Spleen (tissue), 7 donors: ENCODE measurements around the gene HIPK2.

Experiments used
- POLR2AphosphoS5 ChIP-seq, 3 donors: sonication (generic); formaldehyde crosslinking; IDR thresholded peaks; one replicate each; pipeline ENCODE4 v1.5.1; 2017; ENCODE audit warnings: antibody characterized with exemption in 3 of 3
- TF ChIP-seq, protein P1 (sequence below), 11 experiments: fragments of 200-600 bp in 7 of 11; fragments of 450-650 bp in 4 of 11; sonication (generic) in 4 of 11; IDR thresholded peaks in 8 of 11; conservative IDR thresholded peaks in 3 of 11; 1 replicate in 7 of 11; 2 replicates in 4 of 11; pipeline versions ENCODE4 v1.4.0 to v1.8.0; 2016 to 2021; ENCODE audit warnings: antibody characterized with exemption in 11 of 11, inconsistent platforms in 4 of 11, mild to moderate bottlenecking in 1 of 11
- donor health status: DM: no; HTN: no; CAD: no; lungs with moderate emphysema.
- donor health status: DM: no; HTN: no; CAD: no.
- donor health status: DM: no; HTN: no; CAD: no.

DNA sequence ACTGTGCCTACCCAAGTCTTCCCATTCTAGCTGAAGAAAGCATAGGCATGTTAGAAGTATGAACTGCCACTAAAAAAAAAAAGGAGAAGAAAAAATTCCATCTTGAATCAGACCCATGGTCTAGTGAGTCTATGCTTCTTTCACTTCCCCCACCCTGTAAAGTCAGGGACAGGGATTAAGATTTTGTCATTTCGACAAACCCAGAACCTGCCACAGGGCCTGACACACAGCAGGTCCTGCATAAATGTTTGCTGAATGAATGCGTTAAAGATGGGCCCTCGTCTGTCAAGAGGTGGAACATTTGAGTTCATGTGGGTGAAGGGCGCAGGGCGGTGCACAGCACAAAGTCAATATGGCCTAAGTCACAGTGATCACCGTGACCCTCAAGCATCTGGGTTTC, 4.9 kb downstream of the HIPK2 start:
- TF ChIP-seq, protein P1, sequence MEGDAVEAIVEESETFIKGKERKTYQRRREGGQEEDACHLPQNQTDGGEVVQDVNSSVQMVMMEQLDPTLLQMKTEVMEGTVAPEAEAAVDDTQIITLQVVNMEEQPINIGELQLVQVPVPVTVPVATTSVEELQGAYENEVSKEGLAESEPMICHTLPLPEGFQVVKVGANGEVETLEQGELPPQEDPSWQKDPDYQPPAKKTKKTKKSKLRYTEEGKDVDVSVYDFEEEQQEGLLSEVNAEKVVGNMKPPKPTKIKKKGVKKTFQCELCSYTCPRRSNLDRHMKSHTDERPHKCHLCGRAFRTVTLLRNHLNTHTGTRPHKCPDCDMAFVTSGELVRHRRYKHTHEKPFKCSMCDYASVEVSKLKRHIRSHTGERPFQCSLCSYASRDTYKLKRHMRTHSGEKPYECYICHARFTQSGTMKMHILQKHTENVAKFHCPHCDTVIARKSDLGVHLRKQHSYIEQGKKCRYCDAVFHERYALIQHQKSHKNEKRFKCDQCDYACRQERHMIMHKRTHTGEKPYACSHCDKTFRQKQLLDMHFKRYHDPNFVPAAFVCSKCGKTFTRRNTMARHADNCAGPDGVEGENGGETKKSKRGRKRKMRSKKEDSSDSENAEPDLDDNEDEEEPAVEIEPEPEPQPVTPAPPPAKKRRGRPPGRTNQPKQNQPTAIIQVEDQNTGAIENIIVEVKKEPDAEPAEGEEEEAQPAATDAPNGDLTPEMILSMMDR (IDR thresholded peaks at IDR 0.05 in 8 of 11, conservative IDR thresholded peaks at IDR 0.05 in 3 of 11), result no peak
- TF ChIP-seq POLR2AphosphoS5 (IDR thresholded peaks at IDR 0.05), result peak in 1 of 3 donors; percentile 47
